Occipital lobe (tissue), 2 donors: ENCODE data around the gene RPA3. TPM values are rescaled to one million over a fixed set of nuclear protein-coding genes. Genes with fewer than 3 reads are reported as not detected.

Experiments
- DNase-seq: peaks from one replicate; lab custom pipeline; 2025; lab: John Stamatoyannopoulos, UW
- total RNA-seq: library from RNA; depleted of rRNA; stranded (reverse); fragments of >200 nt; gene quantifications from one replicate; pipeline ENCODE4 v1.2.3, GENCODE V29; 2014

The RPA3 gene
- total RNA-seq, 1 donor from 2014 or later = 12.9 TPM

GRCh38 chr7:7653593-7654187 lies 64.7 kb downstream of the RPA3 start:
- DNase-seq = no peak

GRCh38 chr7:7652798-7653540 lies 65.4 kb downstream of the RPA3 start:
- no peak for DNase-seq

- DNase-seq = no peak
Observed at GRCh38 chr7:7651479-7651878, 66.9 kb downstream of the RPA3 start.

GRCh38 chr7:7650682-7651206 lies 67.7 kb downstream of the RPA3 start:
- DNase-seq = no peak

GRCh38 chr7:7647495-7648036 lies 70.8 kb downstream of the RPA3 start:
- no peak for DNase-seq

GRCh38 chr7:7642081-7642480 lies 76.3 kb downstream of the RPA3 start:
- DNase-seq = no peak

GRCh38 chr7:7641129-7641663 lies 77.2 kb downstream of the RPA3 start:
- DNase-seq = no peak

GRCh38 chr7:7640221-7641128 lies 77.9 kb downstream of the RPA3 start, which contains the start of gene UMAD1:
TSS of gene UMAD1 (plus strand) at chr7:7640752. CDS start at chr7:7673372, 32,620 bp downstream.
- DNase-seq = peak; percentile 99

GRCh38 chr7:7639847-7640220 lies 78.6 kb downstream of the RPA3 start:
- DNase-seq = no peak

GRCh38 chr7:7639421-7639820 lies 79.0 kb downstream of the RPA3 start:
- no peak for DNase-seq

GRCh38 chr7:7630626-7631329 lies 87.6 kb downstream of the RPA3 start:
- DNase-seq = no peak

- no peak for DNase-seq
Observed at GRCh38 chr7:7628476-7628875, 89.9 kb downstream of the RPA3 start.

- no peak for DNase-seq
Observed at GRCh38 chr7:7620644-7621210, 97.7 kb downstream of the RPA3 start.

GRCh38 chr7:7620236-7620635 lies 98.2 kb downstream of the RPA3 start:
- no peak for DNase-seq

- DNase-seq = no peak
Observed at GRCh38 chr7:7618410-7618809, 100.0 kb downstream of the RPA3 start.

GRCh38 chr7:7617550-7617949 lies 100.9 kb downstream of the RPA3 start:
- no peak for DNase-seq

GRCh38 chr7:7614018-7614741 lies 104.2 kb downstream of the RPA3 start:
- DNase-seq = no peak

GRCh38 chr7:7613210-7613609 lies 105.2 kb downstream of the RPA3 start:
- DNase-seq = no peak

- no peak for DNase-seq
Observed at GRCh38 chr7:7612519-7612918, 105.9 kb downstream of the RPA3 start.

- DNase-seq = no peak
Observed at GRCh38 chr7:7609330-7609729, 109.1 kb downstream of the RPA3 start.
